Astrocyte (in vitro differentiated cells and primary cell): ENCODE data around the gene MARCHF10.

Experiments used
- CTCF ChIP-seq: IDR thresholded peaks from 2 replicates; pipeline ENCODE4 v1.5.1; 2011; ENCODE audit warnings: low read depth, mild to moderate bottlenecking, inconsistent platforms, low read length, moderate library complexity; ENCODE audit not compliant: insufficient read depth
- EZH2 ChIP-seq: IDR thresholded peaks from 2 replicates; pipeline ENCODE4 v1.6.1; 2012; ENCODE audit warnings: mild to moderate bottlenecking, low read length, inconsistent platforms; ENCODE audit not compliant: insufficient read depth

- TF ChIP-seq CTCF: no peak
- TF ChIP-seq EZH2: no peak
Observed at GRCh38 chr17:62746941-62747340, 61.2 kb downstream of the MARCHF10 start.
